K562 (cell line): Measurements from ENCODE around the gene CD48. TPM values are rescaled to one million over a fixed set of nuclear protein-coding genes. Genes with fewer than 3 reads are reported as not detected.

ENCODE experiments used
- ELK3 ChIP-seq: fragments of 450-650 bp; formaldehyde crosslinking; IDR thresholded peaks from 2 replicates; pipeline ENCODE4 v1.4.0; 2020; ENCODE audit warnings: mild to moderate bottlenecking
- FOXA3 ChIP-seq, 2 experiments: fragments of 450-650 bp in 1 of 2; sonication (generic) in 1 of 2; formaldehyde crosslinking; IDR thresholded peaks in 1 of 2; conservative IDR thresholded peaks in 1 of 2; 2 replicates each; pipeline versions ENCODE4 v1.4.0 to v1.8.0; 2020 to 2022; ENCODE audit warnings: mild to moderate bottlenecking in 2 of 2, missing genetic modification reagents in 1 of 2
- MAFF ChIP-seq: IDR thresholded peaks from 2 replicates; pipeline ENCODE4 v1.6.1; 2012; ENCODE audit warnings: low read length, improper control_type of control experiment
- MGA ChIP-seq: fragments of 450-650 bp; IDR thresholded peaks from 2 replicates; pipeline ENCODE4 v1.6.1; 2016; ENCODE audit warnings: mild to moderate bottlenecking, moderate library complexity
- NELFE ChIP-seq: IDR thresholded peaks from 2 replicates; pipeline ENCODE4 v1.6.1; 2011; ENCODE audit warnings: mild to moderate bottlenecking; ENCODE audit not compliant: insufficient read depth, insufficient read length
- PHF21A ChIP-seq: fragments of 450-650 bp; IDR thresholded peaks from 2 replicates; pipeline ENCODE4 v1.6.1; 2017; ENCODE audit warnings: low read depth, borderline replicate concordance
- RAD51 ChIP-seq: fragments of 450-650 bp; IDR thresholded peaks from 2 replicates; pipeline ENCODE4 v1.7.1; 2016; ENCODE audit warnings: low read depth, mild to moderate bottlenecking, borderline replicate concordance
- SAFB2 ChIP-seq: fragments of 200-400 bp; formaldehyde crosslinking; IDR thresholded peaks from 2 replicates; pipeline ENCODE4 v1.6.1; 2018; ENCODE audit warnings: borderline replicate concordance, low read length, low read depth, moderate library complexity; ENCODE audit not compliant: severe bottlenecking
- TFE3 ChIP-seq: fragments of 450-650 bp; formaldehyde crosslinking; IDR thresholded peaks from 2 replicates; pipeline ENCODE4 v1.4.0; 2020; ENCODE audit warnings: mild to moderate bottlenecking, mixed read lengths
- ZNF511 ChIP-seq: sonication (generic); formaldehyde crosslinking; IDR thresholded peaks from 2 replicates; pipeline ENCODE4 v1.8.0; 2022; ENCODE audit warnings: mild to moderate bottlenecking, missing genetic modification reagents
- polyA plus RNA-seq, 8 experiments: library from polyadenylated mRNA; depleted of rRNA in 4 of 8; stranded (reverse) in 5 of 8; unstranded in 3 of 8; fragments of >200 nt; fragmentation: Nextera tagmentation in 2 of 8; fragmentation: Illumina TruSeq in 1 of 8; extraction: Ambion mirVana in 2 of 8; extraction: Trizol in 1 of 8; gene quantifications; 2 replicates each; pipeline versions ENCODE4 v1.2.1 to v1.2.3, GENCODE V29; 2011 to 2014; ENCODE audit warnings: inconsistent platforms in 1 of 8, missing spikeins in 1 of 8
- total RNA-seq, 7 experiments: library from RNA; depleted of rRNA in 6 of 7; stranded (reverse); fragments of >200 nt in 6 of 7; fragmentation: Illumina TruSeq in 2 of 7; extraction: Trizol in 2 of 7; gene quantifications; 2 replicates each; pipeline versions ENCODE4 v1.2.1 to v1.2.3, GENCODE V29; 2011 to 2021; ENCODE audit warnings: low replicate concordance in 1 of 7

The CD48 gene
- total and polyA plus RNA-seq, 9 of the 15 experiments (the other 6 are each of a cell fraction or from before 2014, with no cell fraction given) = 0.10 to 0.42 (median 0.29) TPM; not detected in 3

DNA sequence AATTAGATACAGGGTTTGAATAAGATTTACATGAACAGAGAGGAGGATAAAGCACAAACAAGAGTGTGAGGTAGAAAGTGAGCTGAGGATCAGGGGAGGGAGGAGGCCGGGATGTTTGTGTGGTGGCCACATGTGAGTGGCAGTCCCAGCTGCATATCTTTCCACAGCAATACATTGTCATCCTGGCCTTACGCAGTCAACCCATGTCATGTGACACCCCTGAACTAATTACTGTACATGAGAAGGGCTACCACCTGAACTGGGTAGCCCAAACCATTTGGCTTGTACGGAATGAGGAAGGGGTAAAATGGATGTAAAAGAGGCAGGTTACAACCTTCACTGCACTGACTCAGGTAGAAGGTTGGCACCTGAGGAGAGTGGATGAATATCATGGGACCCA is 31.6 kb upstream of the CD48 start (continued):
- TF ChIP-seq TFE3 (CRISPR knock-in tag) (peak; percentile 95), MGA (no peak), MAFF (no peak), SAFB2 (no peak), ELK3 (CRISPR knock-in tag) (no peak), PHF21A (no peak), ZNF511 (CRISPR knock-in tag) (no peak), RAD51 (peak; percentile 52; the same call in 1 of the 2 replicates), NELFE (no peak), FOXA3 (CRISPR knock-in tag; conservative IDR thresholded peaks at IDR 0.05 in 1 of 2, IDR thresholded peaks at IDR 0.05 in 1 of 2) (no peak)
